ENCODE data around the gene PELI3.
"Not testable (repeated sequence)": the region's sequence is repeated elsewhere in the genome, so short reads cannot be mapped to it uniquely, and the experiment has no call there.

PELI3 gene

GRCh38 chr11:66429983-66430602 lies 36.6 kb upstream of the PELI3 start:
- H3K4me1 ChIP-seq (ENCODE audit: control insufficient read depth in 1 of 2, insufficient read depth in 2 of 2, low read length in 2 of 2): no peaks in the 10 kb centered on the region
- H3K4me3 ChIP-seq (ENCODE audit: low read depth in 1 of 2, low read length in 2 of 2): no peak overlapping the region
- no peak overlapping the region for H3K9ac ChIP-seq (ENCODE audit: low read depth in 1 of 2, low read length in 2 of 2)
- H3K9me3 ChIP-seq (ENCODE audit: control insufficient read depth in 1 of 2, low read length in 2 of 2): no peaks in the 10 kb centered on the region
- no peak overlapping the region for H3K27ac ChIP-seq (ENCODE audit: low read depth, low read length)
- H3K27me3 ChIP-seq (ENCODE audit: control insufficient read depth in 1 of 2, insufficient read depth in 2 of 2, low read length in 2 of 2): no peaks in the 10 kb centered on the region
- peaks cover 2 to 6% of the 10 kb centered on the region in 2 donors for H3K36me3 ChIP-seq (ENCODE audit: control insufficient read depth in 1 of 2, insufficient read depth in 2 of 2, low read length in 2 of 2)

- H3K9ac ChIP-seq (ENCODE audit: low read depth in 1 of 2, low read length in 2 of 2); H3K4me3 ChIP-seq (ENCODE audit: low read depth in 1 of 2, low read length in 2 of 2); H3K4me1 ChIP-seq (ENCODE audit: control insufficient read depth in 1 of 2, insufficient read depth in 2 of 2, low read length in 2 of 2); H3K27me3 ChIP-seq (ENCODE audit: control insufficient read depth in 1 of 2, insufficient read depth in 2 of 2, low read length in 2 of 2); H3K27ac ChIP-seq (ENCODE audit: low read depth, low read length); H3K9me3 ChIP-seq (ENCODE audit: control insufficient read depth in 1 of 2, low read length in 2 of 2): not testable (repeated sequence)
- peaks cover 5 to 14% of the 10 kb centered on the region in 2 donors for H3K36me3 ChIP-seq (ENCODE audit: control insufficient read depth in 1 of 2, insufficient read depth in 2 of 2, low read length in 2 of 2)
Observed at GRCh38 chr11:66431287-66431686, 35.4 kb upstream of the PELI3 start.

GRCh38 chr11:66431871-66432329 lies 34.8 kb upstream of the PELI3 start:
- H3K4me1 ChIP-seq (ENCODE audit: control insufficient read depth in 1 of 2, insufficient read depth in 2 of 2, low read length in 2 of 2); H3K4me3 ChIP-seq (ENCODE audit: low read depth in 1 of 2, low read length in 2 of 2); H3K9ac ChIP-seq (ENCODE audit: low read depth in 1 of 2, low read length in 2 of 2); H3K27ac ChIP-seq (ENCODE audit: low read depth, low read length); H3K27me3 ChIP-seq (ENCODE audit: control insufficient read depth in 1 of 2, insufficient read depth in 2 of 2, low read length in 2 of 2); H3K9me3 ChIP-seq (ENCODE audit: control insufficient read depth in 1 of 2, low read length in 2 of 2): not testable (repeated sequence)
- peaks cover 5 to 18% of the 10 kb centered on the region in 2 donors for H3K36me3 ChIP-seq (ENCODE audit: control insufficient read depth in 1 of 2, insufficient read depth in 2 of 2, low read length in 2 of 2)

GRCh38 chr11:66432597-66432996 lies 34.1 kb upstream of the PELI3 start:
- H3K27me3 ChIP-seq (ENCODE audit: control insufficient read depth in 1 of 2, insufficient read depth in 2 of 2, low read length in 2 of 2): no peaks in the 10 kb centered on the region
- peaks cover 7 to 22% of the 10 kb centered on the region in 2 donors for H3K36me3 ChIP-seq (ENCODE audit: control insufficient read depth in 1 of 2, insufficient read depth in 2 of 2, low read length in 2 of 2)
- H3K9ac ChIP-seq (ENCODE audit: low read depth in 1 of 2, low read length in 2 of 2): no peak overlapping the region
- no peak overlapping the region for H3K4me3 ChIP-seq (ENCODE audit: low read depth in 1 of 2, low read length in 2 of 2)
- no peaks in the 10 kb centered on the region for H3K9me3 ChIP-seq (ENCODE audit: control insufficient read depth in 1 of 2, low read length in 2 of 2)
- no peaks in the 10 kb centered on the region for H3K4me1 ChIP-seq (ENCODE audit: control insufficient read depth in 1 of 2, insufficient read depth in 2 of 2, low read length in 2 of 2)
- H3K27ac ChIP-seq (ENCODE audit: low read depth, low read length): no peak overlapping the region

GRCh38 chr11:66437979-66438503 lies 28.7 kb upstream of the PELI3 start:
- H3K27ac ChIP-seq (ENCODE audit: low read depth, low read length): no peak overlapping the region
- peaks cover 7 to 18% of the 10 kb centered on the region in 2 donors for H3K36me3 ChIP-seq (ENCODE audit: control insufficient read depth in 1 of 2, insufficient read depth in 2 of 2, low read length in 2 of 2)
- H3K27me3 ChIP-seq (ENCODE audit: control insufficient read depth in 1 of 2, insufficient read depth in 2 of 2, low read length in 2 of 2): no peaks in the 10 kb centered on the region
- H3K4me1 ChIP-seq (ENCODE audit: control insufficient read depth in 1 of 2, insufficient read depth in 2 of 2, low read length in 2 of 2): peaks cover 7% of the 10 kb centered on the region in 2 donors
- peak overlapping the region; percentile 44 to 68 for H3K9ac ChIP-seq (ENCODE audit: low read depth in 1 of 2, low read length in 2 of 2)
- peak overlapping the region; percentile 75 to 89 for H3K4me3 ChIP-seq (ENCODE audit: low read depth in 1 of 2, low read length in 2 of 2)
- H3K9me3 ChIP-seq (ENCODE audit: control insufficient read depth in 1 of 2, low read length in 2 of 2): peaks cover 2 to 3% of the 10 kb centered on the region in 2 donors

GRCh38 chr11:66438504-66439466 lies 27.9 kb upstream of the PELI3 start, which contains the start of gene MRPL11:
MRPL11 (minus strand) TSS chr11:66438848; CDS start chr11:66438754, 94 bp downstream.
- Histone ChIP-seq H3K36me3 (ENCODE audit: control insufficient read depth in 1 of 2, insufficient read depth in 2 of 2, low read length in 2 of 2) (peaks cover 7 to 18% of the 10 kb centered on the region in 2 donors), H3K9ac (ENCODE audit: low read depth in 1 of 2, low read length in 2 of 2) (peak within 1 kb of the TSS; percentile 44 to 68), H3K4me1 (ENCODE audit: control insufficient read depth in 1 of 2, insufficient read depth in 2 of 2, low read length in 2 of 2) (peaks cover 7% of the 10 kb centered on the region in 2 donors), H3K27ac (ENCODE audit: low read depth, low read length) (peak within 1 kb of the TSS; percentile 41), H3K9me3 (ENCODE audit: control insufficient read depth in 1 of 2, low read length in 2 of 2) (peaks cover 9% of the 10 kb centered on the region in 2 donors), H3K27me3 (ENCODE audit: control insufficient read depth in 1 of 2, insufficient read depth in 2 of 2, low read length in 2 of 2) (no peaks in the 10 kb centered on the region), H3K4me3 (ENCODE audit: low read depth in 1 of 2, low read length in 2 of 2) (peak within 1 kb of the TSS; percentile 75 to 89)

GRCh38 chr11:66440101-66440939 lies 26.4 kb upstream of the PELI3 start:
- H3K27me3 ChIP-seq (ENCODE audit: control insufficient read depth in 1 of 2, insufficient read depth in 2 of 2, low read length in 2 of 2); H3K4me3 ChIP-seq (ENCODE audit: low read depth in 1 of 2, low read length in 2 of 2); H3K4me1 ChIP-seq (ENCODE audit: control insufficient read depth in 1 of 2, insufficient read depth in 2 of 2, low read length in 2 of 2); H3K9ac ChIP-seq (ENCODE audit: low read depth in 1 of 2, low read length in 2 of 2); H3K27ac ChIP-seq (ENCODE audit: low read depth, low read length): not testable (repeated sequence)
- Histone ChIP-seq H3K36me3 (ENCODE audit: control insufficient read depth in 1 of 2, insufficient read depth in 2 of 2, low read length in 2 of 2) (peaks cover 3 to 14% of the 10 kb centered on the region in 2 donors), H3K9me3 (ENCODE audit: control insufficient read depth in 1 of 2, low read length in 2 of 2) (peaks cover 9 to 10% of the 10 kb centered on the region in 2 donors)

GRCh38 chr11:66440940-66441282 lies 25.8 kb upstream of the PELI3 start:
- H3K27ac ChIP-seq (ENCODE audit: low read depth, low read length); H3K9ac ChIP-seq (ENCODE audit: low read depth in 1 of 2, low read length in 2 of 2); H3K4me1 ChIP-seq (ENCODE audit: control insufficient read depth in 1 of 2, insufficient read depth in 2 of 2, low read length in 2 of 2); H3K27me3 ChIP-seq (ENCODE audit: control insufficient read depth in 1 of 2, insufficient read depth in 2 of 2, low read length in 2 of 2); H3K4me3 ChIP-seq (ENCODE audit: low read depth in 1 of 2, low read length in 2 of 2); H3K36me3 ChIP-seq (ENCODE audit: control insufficient read depth in 1 of 2, insufficient read depth in 2 of 2, low read length in 2 of 2): not testable (repeated sequence)
- peaks cover 9 to 10% of the 10 kb centered on the region in 2 donors for H3K9me3 ChIP-seq (ENCODE audit: control insufficient read depth in 1 of 2, low read length in 2 of 2)

- Histone ChIP-seq H3K9me3 (ENCODE audit: control insufficient read depth in 1 of 2, low read length in 2 of 2) (peaks cover 9 to 10% of the 10 kb centered on the region in 2 donors), H3K4me3 (ENCODE audit: low read depth in 1 of 2, low read length in 2 of 2) (no peak overlapping the region), H3K36me3 (ENCODE audit: control insufficient read depth in 1 of 2, insufficient read depth in 2 of 2, low read length in 2 of 2) (no peaks in the 10 kb centered on the region), H3K4me1 (ENCODE audit: control insufficient read depth in 1 of 2, insufficient read depth in 2 of 2, low read length in 2 of 2) (no peaks in the 10 kb centered on the region), H3K27ac (ENCODE audit: low read depth, low read length) (no peak overlapping the region), H3K9ac (ENCODE audit: low read depth in 1 of 2, low read length in 2 of 2) (no peak overlapping the region), H3K27me3 (ENCODE audit: control insufficient read depth in 1 of 2, insufficient read depth in 2 of 2, low read length in 2 of 2) (no peaks in the 10 kb centered on the region)
Observed at GRCh38 chr11:66443602-66444001, 23.1 kb upstream of the PELI3 start.
